IPS-NIHi7 (cell line): ENCODE measurements around the gene CCNG1.
"Not testable (repeated sequence)": the region's sequence is repeated elsewhere in the genome, so short reads cannot be mapped to it uniquely, and the experiment has no call there.

Source experiments
- DNase-seq: peaks from one replicate; pipeline ENCODE4 v3.0.0; 2012; ENCODE audit warnings: mixed read lengths; ENCODE audit errors: extremely low spot score

Gene CCNG1

DNA sequence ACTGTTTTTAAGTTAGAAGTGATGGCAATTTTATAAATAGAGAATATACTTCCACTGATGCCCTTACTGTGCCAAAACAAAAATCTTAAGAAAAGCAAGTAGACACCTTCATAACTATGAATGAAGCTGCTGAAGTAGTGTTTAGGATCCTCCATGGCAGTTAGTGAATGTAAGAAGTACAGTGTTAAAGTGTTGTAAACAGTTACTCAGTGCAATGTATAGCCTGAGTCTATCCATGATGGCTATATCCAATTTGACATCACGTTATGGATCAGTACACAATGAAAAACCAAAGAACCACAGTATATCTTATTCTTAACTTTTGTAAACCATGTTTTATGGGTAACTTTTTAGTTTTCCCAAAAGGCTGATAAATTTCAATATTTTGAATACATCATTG is 7.1 kb downstream of the CCNG1 start:
- DNase-seq, result no peak

DNA sequence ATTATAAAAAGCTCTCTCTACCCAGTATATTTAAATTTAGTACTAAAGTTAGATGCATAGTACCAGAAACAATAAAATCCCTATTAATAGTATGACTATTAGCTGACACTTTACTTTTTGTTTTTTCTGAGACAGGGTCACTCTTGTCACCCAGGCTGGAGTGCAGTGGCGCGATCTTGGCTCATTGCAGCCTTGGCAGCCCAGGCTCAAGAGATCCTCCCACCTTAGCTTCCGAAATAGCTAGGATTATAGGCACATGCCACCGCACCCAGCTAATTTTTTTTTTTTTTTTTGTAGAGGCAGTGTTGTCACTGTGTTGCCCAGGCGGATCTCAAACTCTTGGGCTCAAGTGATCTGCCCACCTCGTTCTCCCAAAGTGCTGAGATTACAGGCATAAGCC is 8.0 kb downstream of the CCNG1 start:
- no peak for DNase-seq

DNA sequence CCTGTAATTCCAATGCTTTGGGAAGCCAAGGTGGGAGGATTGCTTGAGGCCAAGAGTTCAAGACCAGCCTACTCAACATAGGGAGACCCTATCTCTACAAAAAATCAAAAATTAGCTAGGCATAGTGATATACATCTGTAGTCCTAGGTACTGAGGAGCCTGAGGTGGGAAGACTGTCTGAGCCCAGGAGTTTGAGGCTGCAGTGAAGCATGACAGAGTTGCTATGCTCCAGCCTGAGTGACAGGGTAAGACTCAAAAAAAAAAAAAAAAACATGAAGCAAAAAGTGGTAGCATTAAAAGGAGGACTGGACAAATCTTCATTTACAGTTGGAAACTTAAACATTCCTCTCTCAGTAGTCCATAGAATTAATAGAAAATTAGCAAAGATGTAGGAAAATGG is 9.8 kb downstream of the CCNG1 start:
- no peak for DNase-seq

DNA sequence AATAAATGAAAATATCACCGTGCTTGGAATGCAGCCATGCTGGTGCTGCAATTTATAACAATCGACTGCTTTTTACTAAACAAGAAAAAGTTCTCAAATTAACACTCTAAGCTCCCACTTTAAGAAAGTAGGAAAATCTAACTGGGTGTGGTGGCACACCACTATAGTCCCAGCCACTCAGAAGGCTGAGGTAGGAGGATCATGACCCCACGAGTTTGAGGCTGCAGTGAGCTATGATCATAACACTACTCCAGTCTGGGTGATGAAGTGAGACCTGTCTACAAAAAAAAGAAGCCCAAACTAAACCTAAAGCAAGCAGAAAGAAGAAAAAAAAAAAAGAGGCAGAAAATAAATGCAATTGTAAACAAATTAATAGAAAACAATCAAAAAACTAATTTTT is 10.5 kb downstream of the CCNG1 start:
- no peak for DNase-seq

DNA sequence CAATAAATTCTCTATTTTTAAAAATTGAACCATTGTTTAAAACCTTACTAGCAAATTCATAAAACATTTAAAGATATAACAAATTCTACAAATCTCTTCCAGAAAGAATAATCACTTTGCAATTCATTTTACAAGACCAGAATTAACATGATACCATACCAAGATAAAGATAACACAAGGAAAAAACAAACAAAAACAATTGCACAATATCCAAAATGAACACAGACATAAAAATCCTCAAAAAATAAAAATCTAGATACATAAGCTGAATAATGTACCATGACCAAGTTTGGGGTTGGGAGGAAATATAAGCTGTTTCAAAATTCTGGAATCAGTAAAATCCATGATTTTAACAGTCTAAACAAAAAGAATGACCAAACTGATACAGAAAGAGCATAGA is 11.1 kb downstream of the CCNG1 start:
- no peak for DNase-seq

DNA sequence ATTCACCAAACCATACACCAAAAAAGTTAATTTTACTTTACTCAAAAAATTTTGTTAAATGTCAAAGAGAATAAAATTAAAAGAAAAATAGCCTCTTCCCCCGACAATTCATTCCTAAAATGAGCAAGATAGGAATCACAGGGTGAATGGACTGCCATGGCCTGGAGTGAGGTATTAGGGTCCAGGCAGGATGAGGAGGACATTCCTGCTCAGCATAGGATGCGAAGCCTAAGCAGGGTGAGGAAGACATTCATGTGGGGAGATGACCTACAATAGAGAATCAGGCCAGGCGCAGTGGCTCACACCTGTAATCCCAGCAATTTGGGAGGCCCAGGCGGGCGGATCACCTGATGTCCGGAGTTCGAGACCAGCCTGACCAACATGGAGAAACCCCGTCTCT is 14.1 kb downstream of the CCNG1 start:
- DNase-seq, result no peak

DNA sequence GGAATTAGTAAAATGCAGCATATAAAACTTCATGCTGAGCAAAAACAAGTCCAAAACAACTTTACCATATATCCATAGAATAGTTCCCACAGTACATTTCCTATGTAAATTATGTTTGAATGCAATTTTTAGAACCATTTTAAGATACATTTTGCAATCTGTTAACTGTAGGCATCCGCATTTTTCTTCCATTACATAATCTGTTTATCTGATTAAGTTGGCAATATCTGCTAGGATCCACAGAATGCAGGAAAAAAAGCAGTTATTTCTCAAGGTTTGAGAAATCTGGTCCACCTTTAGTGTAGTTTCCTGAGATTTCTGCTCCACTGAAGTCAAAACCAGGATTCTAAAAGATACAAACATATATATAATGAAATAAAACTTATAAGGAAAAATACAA is 16.3 kb downstream of the CCNG1 start:
- no peak for DNase-seq

DNA sequence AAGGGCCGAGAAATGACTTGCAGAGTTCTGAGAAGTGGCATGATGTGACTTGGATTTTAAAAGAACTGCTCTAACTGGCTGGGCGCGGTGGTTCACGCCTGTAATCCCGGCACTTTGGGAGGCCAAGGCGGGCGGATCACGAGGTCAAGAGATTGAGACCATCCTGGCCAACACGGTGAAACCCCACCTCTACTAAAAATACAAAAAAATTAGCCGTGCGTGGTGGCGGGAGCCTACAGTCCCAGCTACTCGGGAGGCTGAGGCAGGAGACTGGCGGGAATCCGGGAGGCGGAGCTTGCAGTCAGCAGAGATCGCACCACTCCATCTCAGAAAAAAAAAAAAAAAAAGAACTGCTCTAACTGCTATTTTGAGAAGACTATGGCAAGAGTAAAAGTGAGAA is 18.0 kb downstream of the CCNG1 start:
- not testable (repeated sequence) for DNase-seq

DNA sequence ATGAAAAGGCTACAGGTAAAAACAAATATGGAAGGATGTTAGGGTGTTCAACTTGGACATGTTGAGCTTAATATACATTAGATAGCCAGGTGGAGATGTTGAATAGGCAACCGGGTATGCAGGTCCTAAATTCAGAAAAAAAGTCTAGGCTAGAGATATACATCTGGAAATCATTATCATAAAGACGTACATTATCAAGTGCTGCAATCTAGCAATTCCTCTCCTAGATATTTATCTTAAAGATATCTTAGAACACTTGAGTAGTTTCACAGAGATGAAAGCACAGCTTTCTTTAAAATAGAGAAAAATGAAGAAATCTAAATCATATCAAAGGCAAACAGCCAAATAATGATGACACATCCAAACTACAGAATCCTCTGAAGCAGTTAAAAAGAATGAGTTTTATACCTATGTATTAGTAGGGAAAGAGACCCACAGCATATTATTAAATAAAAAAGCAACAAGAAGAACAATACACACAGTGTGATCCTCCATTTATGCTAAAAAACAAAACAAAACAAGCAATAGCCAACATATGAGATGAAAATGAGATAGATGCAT is 18.7 kb downstream of the CCNG1 start:
- DNase-seq, result no peak

DNA sequence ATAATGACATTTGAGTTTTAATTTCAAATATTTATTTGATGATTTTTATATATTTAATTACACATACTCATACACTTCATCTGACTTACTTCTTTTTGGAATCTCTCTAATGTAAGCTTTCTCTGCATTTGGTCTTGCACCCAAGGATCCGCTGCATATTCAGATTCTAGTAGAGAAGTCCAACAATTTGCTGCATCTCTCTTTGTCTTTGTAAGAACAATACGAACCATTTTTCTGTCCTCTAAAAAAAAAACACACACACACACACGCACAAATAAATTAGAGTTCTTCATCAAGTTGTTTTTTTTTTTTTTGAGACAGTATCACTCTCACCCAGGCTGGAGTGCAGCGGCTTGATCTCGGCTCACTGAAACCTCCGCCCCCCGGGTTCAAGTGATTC is 19.4 kb downstream of the CCNG1 start:
- no peak for DNase-seq

DNA sequence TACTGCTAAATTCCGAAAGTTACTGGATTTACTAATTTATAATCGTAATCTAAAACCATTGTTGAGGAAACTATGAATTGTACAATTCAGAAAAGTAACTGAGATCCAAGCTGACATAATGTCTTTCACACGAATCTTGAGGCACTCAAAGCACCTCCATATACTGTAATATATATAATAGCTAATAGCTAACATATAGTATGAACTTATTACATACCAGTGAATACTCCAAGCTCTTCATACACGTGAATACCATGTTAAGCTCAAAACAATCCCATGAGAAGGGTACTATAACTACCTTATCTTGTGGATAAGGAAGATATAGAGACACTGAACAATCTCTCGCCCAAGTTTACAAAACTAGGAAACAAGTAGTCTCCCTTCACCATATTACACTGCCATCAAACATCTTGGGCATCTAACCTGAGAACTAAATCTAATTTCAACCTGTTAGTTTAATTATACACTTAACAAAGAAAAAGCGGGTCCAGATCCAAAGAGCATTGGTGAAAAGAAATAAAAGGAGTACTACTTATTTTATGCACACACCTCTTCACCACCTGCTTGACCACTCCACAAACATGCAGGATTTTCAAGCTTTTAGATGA is 21.5 kb downstream of the CCNG1 start:
- no peak for DNase-seq

DNA sequence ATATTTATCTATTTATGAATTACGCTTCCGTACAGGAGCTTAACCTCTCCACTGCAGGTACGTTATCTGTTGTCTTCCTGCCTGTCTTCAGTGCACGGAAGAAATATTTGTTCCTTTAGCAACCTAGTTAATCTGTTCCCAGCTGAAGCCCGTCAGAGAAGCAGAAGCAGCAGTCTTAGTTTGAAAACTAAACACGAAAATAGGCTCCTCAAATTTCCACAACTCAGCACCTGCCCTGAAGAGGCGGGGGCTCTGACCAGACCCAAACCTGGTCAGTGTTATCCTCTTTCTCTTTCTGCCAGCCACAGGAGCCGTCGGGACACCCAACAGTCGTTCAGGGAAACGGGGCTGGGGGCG is 22.0 kb downstream of the CCNG1 start:
- DNase-seq, result no peak

DNA sequence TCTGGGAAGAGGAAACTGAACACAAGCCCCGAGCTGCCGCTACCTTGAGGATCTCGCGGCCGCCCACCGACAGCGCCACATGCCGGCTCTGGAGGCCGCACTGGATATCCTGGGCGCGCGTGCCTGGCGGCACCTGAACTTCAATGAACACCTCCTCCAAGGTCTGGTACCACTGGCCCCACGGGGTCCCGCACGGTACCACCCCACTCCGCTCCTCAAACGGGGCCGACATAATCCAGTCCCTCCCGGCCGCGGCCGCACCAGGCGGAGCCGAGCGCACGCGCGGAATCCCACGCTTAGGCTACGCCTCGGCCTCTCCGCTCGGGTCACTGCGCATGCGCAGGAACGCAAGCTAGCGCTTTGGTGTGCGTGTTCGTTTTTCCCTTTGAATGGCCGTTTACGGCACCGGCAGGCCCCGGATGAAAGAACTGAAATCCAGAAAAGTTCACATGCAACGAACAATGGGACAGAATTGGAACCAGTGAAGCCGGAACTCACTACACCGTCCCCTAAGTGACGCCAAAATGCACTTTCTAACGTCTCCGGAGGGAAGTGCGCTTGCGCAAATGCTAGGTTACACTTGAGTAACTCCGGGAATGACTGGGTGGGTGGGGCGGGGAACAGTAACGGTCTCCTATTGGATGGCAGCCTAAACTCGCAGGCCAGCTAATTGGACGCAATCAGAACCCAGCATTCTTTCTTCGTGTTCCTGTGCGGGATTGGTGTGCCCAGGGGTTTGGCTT is 22.6 kb downstream of the CCNG1 start, which contains the start of gene NUDCD2:
Gene NUDCD2, minus strand, starts transcription at position 284 of the 743 bp plus-strand sequence. Its CDS starts 52 bp downstream, at position 232.
- peak; percentile 87 for DNase-seq

DNA sequence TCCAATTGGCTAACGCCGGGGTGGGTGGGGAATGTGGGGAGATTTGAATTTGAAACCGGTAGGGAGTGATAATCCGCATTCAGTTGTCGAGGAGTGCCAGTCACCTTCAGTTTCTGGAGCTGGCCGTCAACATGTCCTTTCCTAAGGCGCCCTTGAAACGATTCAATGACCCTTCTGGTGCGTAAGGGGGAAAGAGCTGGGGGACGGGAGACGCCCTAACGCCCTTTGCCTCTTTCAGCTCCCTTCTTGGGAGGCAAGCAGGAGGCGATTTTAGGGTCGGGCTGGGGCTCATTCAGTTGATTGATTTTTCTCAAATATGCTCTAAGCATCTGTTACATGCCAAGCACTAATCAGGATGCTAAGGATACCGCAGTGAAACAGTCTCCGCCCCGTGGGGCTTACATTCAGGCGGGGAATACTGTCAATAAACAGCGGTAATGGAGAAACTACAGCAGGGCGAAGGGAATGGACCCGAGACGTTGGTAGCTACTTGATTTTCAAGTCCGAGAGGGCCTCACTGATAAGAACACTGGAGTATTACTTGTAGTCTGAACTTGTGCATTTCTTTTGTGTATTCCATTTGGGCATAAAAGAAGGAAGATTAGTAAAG is 23.3 kb downstream of the CCNG1 start, which contains the start of gene HMMR:
Gene HMMR, plus strand, starts transcription at position 71 of the 610 bp plus-strand sequence. Its CDS starts 61 bp downstream, at position 132.
- DNase-seq, result no peak

DNA sequence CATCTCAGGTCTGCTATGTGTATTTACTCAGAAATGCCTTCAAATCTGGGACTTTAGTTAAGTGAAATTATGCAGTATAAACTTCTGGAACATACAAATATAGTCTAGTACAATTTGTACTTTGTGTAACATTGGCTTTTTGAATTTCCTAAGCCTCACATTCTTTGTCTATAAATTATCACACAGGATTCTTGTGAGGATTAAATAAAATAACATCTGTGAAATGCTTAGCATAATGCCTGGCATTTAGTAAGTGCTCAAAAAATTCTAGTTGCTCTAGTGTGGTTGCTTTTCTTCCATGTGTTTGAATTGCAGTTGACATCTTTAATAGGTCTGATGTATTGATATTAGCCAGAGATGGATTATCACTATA is 25.7 kb downstream of the CCNG1 start:
- no peak for DNase-seq

DNA sequence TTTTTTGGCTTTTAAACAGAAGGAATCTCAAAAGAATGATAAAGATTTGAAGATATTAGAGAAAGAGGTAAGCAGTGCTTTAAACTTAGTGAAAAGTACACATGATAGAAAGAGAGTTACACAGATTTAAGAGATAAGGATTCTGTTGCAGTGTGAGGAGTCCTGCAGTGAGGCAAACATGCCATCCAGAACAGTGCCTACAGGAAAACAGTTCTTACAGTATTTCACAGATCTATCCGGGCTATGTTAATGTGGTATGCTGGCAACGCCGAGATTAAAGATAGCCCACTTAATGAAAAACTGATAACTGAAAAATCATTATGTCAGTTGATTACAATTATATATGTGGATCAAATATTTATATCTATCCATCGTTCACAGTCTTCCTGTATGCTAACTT is 30.3 kb downstream of the CCNG1 start:
- no peak for DNase-seq

DNA sequence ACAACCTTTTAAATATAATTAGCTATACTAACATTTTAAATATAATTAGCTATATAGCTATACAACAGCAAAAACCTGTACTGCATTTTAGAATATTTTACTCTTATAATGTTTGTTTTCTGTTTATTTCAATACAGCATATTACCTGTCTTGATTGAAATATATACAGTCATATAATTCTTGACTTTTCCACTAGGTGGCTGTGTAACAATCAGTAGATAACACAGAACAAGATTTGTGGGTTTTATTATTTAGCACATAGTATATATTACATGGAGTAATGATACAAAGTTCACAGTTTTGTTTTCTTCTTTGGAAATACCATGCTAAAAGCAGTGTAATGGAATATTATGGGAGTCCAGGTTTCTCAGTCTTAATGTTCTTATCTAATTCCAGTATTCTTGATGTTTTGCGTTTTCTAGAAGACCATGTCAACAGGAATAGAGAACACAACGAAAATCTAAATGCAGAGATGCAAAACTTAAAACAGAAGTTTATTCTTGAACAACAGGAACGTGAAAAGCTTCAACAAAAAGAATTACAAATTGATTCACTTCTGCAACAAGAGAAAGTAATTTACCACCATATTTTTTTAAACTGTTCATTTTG is 36.3 kb downstream of the CCNG1 start:
- no peak for DNase-seq

DNA sequence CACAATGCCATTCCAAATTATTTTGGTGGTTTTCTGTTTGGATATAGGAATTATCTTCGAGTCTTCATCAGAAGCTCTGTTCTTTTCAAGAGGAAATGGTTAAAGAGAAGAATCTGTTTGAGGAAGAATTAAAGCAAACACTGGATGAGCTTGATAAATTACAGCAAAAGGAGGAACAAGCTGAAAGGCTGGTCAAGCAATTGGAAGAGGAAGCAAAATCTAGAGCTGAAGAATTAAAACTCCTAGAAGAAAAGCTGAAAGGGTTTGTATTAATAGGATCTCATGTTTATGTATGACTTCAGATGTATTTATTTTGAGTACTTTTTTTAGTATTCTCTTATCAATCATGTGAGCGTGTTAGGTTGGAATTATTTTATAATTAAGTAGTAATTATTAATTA is 38.0 kb downstream of the CCNG1 start:
- DNase-seq, result no peak

DNA sequence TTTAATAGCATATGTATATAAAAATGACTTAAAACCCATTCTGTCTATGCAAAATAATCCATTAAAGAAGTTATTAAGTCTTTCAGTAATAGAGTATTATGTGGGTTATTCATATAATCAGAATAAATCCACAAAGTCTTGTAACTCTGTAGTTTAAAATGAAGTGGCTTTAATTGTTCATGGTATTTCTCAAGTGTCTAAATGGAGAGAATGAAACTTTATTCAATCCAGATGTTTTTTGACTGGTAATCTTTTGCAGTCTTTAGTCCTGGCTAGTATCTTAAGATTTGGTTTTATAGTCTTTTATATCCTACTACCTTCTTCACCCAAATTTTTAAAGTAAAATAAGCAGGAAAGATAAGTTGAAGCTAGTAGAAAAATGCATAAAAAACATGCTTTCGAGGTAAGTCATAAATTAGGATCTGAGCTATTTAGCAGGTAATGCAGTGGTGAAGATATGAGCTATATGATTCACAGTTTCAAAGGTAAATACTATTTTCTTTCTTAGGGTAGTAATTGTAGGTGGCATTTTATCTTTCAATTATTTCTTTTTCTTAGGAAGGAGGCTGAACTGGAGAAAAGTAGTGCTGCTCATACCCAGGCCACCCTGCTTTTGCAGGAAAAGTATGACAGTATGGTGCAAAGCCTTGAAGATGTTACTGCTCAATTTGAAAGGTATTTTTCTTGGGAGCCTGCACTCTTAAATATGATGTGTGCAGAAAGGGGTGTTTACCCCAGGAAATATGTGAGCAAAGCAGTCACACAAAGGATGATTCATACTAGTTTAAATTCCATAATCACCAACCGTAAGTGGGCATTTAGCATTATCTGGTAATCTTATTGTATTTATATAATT is 41.0 kb downstream of the CCNG1 start:
- no peak for DNase-seq

DNA sequence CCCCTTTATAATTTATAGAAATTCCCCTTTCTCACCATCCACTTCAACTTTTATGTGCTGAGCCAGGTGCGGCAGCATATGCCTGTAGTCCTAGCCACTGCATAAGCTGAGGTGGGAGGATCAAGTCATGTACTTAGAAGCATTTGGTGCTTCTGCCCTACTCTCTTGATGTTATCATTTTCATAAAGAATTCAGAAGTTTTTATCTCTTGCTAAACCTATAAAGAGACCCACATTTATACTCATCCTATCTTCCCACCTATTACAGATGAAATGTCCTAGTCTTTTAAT is 41.5 kb downstream of the CCNG1 start:
- DNase-seq, result no peak

DNA sequence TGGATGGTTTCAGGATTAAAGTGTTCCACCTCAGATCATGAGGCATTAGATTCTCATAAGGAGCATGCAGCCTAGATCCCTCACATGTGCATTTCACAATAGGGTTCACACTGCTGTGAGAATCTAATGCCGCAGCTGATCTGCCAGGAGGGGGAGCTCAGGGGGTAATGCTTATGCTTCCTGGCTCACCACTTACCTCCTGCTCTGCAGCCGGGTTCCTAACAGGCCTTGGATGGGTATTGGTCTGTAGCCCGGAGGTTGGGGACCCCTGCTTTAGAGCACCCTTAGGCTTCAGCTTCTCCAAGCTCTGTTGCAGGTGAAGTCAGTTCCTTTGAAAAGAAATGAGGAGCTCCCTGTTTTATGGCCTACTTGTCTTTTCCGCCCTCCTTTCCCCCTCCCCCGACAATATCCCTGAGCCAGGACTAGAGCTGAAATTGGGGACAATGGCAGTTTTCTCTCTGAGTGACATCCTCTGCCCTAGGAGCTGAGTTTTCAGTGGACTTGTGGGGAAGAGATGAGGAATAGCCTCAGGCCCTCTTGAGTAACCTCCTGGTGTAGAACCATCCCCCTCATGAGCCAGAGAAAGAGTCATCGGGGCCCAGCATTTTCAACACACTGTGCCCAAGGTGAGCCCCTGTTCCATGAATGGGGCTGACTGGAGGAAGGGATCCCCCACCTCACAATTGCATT is 51.8 kb downstream of the CCNG1 start:
- peak; percentile 36 for DNase-seq
